ENCODE results near the gene SLC38A8. TPM values are rescaled to one million over a fixed set of nuclear protein-coding genes. Genes with fewer than 3 reads are reported as not detected.

SLC38A8 gene
- total RNA-seq, 2 experiments from 2014 or later, result not detected

DNA sequence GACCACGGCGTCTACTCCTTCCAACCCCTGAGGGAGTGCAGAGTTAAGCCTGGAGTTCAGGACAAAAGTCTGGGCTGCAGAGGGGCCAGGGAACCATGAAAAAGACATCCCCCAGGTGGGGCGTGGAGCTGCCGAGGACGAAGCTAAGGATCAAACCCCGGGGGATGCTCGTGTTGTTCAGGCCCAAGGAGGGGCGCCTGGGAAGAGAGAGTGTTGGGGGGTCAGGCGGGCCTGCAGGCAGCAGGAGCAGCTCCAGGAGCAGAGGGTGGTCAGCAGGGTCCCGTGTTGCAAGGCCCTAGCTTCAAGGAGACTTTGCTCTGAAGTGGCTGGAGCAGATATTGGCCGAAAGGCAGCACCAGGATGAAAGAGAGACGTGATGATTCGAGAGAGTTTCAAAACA is 47.9 kb downstream of the SLC38A8 start:
- no peaks in the 10 kb centered on the region for H3K4me1 ChIP-seq (ENCODE audit: insufficient read depth, low read length, poor library complexity, severe bottlenecking)
- H3K4me2 ChIP-seq (ENCODE audit: low read length), result no peak overlapping the region
- no peak overlapping the region for H3K4me3 ChIP-seq (ENCODE audit: low read depth, low read length, poor library complexity, severe bottlenecking)
- no peak for DNase-seq (ENCODE audit: low spot score)
- no peaks in the 10 kb centered on the region for H3K79me2 ChIP-seq (ENCODE audit: insufficient read depth, low read depth, low read length)
- no peak overlapping the region for H2AFZ ChIP-seq (ENCODE audit: low read length)
- H3K36me3 ChIP-seq (ENCODE audit: insufficient read depth, low read length), result no peaks in the 10 kb centered on the region
- no peaks in the 10 kb centered on the region for H3K9me3 ChIP-seq (ENCODE audit: low read length)
- CTCF ChIA-PET (ENCODE audit: unreplicated experiment), result no interaction called here
- TF ChIP-seq, protein P1, sequence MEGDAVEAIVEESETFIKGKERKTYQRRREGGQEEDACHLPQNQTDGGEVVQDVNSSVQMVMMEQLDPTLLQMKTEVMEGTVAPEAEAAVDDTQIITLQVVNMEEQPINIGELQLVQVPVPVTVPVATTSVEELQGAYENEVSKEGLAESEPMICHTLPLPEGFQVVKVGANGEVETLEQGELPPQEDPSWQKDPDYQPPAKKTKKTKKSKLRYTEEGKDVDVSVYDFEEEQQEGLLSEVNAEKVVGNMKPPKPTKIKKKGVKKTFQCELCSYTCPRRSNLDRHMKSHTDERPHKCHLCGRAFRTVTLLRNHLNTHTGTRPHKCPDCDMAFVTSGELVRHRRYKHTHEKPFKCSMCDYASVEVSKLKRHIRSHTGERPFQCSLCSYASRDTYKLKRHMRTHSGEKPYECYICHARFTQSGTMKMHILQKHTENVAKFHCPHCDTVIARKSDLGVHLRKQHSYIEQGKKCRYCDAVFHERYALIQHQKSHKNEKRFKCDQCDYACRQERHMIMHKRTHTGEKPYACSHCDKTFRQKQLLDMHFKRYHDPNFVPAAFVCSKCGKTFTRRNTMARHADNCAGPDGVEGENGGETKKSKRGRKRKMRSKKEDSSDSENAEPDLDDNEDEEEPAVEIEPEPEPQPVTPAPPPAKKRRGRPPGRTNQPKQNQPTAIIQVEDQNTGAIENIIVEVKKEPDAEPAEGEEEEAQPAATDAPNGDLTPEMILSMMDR (conservative IDR thresholded peaks at IDR 0.05; ENCODE audit: low read length), result no peak
- TF ChIP-seq EZH2phosphoT487 (IDR thresholded peaks at IDR 0.05; ENCODE audit: borderline replicate concordance, low read depth, low read length), result no peak
- intact Hi-C loops (cut with micrococcal nuclease; ENCODE audit: unreplicated experiment), result no loop called here
- POLR2A ChIA-PET, result interaction anchor here (1.1 kb wide), 1 partner anchor 11 kb away, joined by 3 read pairs; no protein-coding TSS in a partner anchor
- H3K27ac ChIP-seq (ENCODE audit: low read depth, low read length, poor library complexity, severe bottlenecking), result no peak overlapping the region
- H3K9me2 ChIP-seq (ENCODE audit: insufficient read depth, low read length), result no peaks in the 10 kb centered on the region
- no peaks in the 10 kb centered on the region for H4K20me1 ChIP-seq (ENCODE audit: insufficient read depth, low read length)
- BruUV-seq (replicated peaks), result no TSS peak

DNA sequence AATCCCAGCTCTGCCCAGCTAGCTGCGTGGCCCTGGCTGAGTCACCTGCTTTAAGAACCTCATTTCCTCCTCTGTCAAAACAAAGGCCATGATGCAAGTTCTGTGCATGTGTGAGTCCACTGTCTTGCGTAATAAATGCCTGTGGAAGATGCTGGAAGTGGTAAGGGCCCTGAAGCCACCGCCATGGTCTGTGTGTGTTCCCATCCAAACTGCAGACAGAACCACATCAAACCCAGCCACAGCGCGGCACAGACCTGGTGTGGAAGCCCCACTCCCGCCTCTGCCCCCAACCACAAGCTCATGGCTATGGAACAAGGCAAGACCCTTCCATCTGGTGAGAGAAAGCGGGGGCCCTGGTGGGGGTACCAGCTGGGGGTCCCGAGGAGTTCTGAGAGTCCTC is 48.5 kb downstream of the SLC38A8 start:
- CTCF ChIA-PET (ENCODE audit: unreplicated experiment), result no interaction called here
- no peaks in the 10 kb centered on the region for H3K36me3 ChIP-seq (ENCODE audit: insufficient read depth, low read length)
- TF ChIP-seq EZH2phosphoT487 (IDR thresholded peaks at IDR 0.05; ENCODE audit: borderline replicate concordance, low read depth, low read length), result no peak
- TF ChIP-seq, protein P1 (conservative IDR thresholded peaks at IDR 0.05; ENCODE audit: low read length), result no peak
- no peaks in the 10 kb centered on the region for H3K9me2 ChIP-seq (ENCODE audit: insufficient read depth, low read length)
- H3K4me3 ChIP-seq (ENCODE audit: low read depth, low read length, poor library complexity, severe bottlenecking), result no peak overlapping the region
- H3K4me2 ChIP-seq (ENCODE audit: low read length), result no peak overlapping the region
- no peak overlapping the region for H2AFZ ChIP-seq (ENCODE audit: low read length)
- intact Hi-C loops (cut with micrococcal nuclease; ENCODE audit: unreplicated experiment), result no loop called here
- H3K79me2 ChIP-seq (ENCODE audit: insufficient read depth, low read depth, low read length), result no peaks in the 10 kb centered on the region
- DNase-seq (ENCODE audit: low spot score), result no peak
- H4K20me1 ChIP-seq (ENCODE audit: insufficient read depth, low read length), result no peaks in the 10 kb centered on the region
- no peaks in the 10 kb centered on the region for H3K4me1 ChIP-seq (ENCODE audit: insufficient read depth, low read length, poor library complexity, severe bottlenecking)
- POLR2A ChIA-PET, result no interaction called here
- no peaks in the 10 kb centered on the region for H3K9me3 ChIP-seq (ENCODE audit: low read length)
- H3K27ac ChIP-seq (ENCODE audit: low read depth, low read length, poor library complexity, severe bottlenecking), result no peak overlapping the region
- BruUV-seq (replicated peaks), result no TSS peak

DNA sequence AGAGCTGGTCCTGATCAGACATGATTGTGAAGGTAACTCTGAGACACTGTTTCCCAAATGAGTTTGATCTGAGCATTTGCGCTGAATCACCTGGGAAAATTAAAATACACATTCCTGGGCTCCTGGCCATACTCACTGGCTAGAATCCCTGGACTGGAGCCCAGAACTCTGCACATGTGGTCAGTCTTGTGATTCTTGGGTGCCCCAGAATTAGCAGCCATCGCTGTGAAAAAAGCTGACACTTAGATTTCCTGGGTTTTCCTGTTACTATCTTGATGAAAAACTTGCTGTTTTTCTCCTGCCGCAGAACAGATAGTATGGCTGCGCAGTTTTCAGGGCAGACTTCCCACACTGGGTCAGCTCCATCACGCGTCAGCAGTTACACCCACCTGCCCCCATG is 50.0 kb downstream of the SLC38A8 start:
- Histone ChIP-seq H3K9me2 (ENCODE audit: insufficient read depth, low read length) (no peaks in the 10 kb centered on the region), H4K20me1 (ENCODE audit: insufficient read depth, low read length) (no peaks in the 10 kb centered on the region), H3K27ac (ENCODE audit: low read depth, low read length, poor library complexity, severe bottlenecking) (no peak overlapping the region), H3K4me3 (ENCODE audit: low read depth, low read length, poor library complexity, severe bottlenecking) (no peak overlapping the region), H3K36me3 (ENCODE audit: insufficient read depth, low read length) (no peaks in the 10 kb centered on the region), H3K4me1 (ENCODE audit: insufficient read depth, low read length, poor library complexity, severe bottlenecking) (no peaks in the 10 kb centered on the region), H3K4me2 (ENCODE audit: low read length) (no peak overlapping the region), H3K79me2 (ENCODE audit: insufficient read depth, low read depth, low read length) (no peaks in the 10 kb centered on the region), H3K9me3 (ENCODE audit: low read length) (no peaks in the 10 kb centered on the region), H2AFZ (ENCODE audit: low read length) (no peak overlapping the region)
- TF ChIP-seq EZH2phosphoT487 (IDR thresholded peaks at IDR 0.05; ENCODE audit: borderline replicate concordance, low read depth, low read length), result no peak
- TF ChIP-seq, protein P1 (conservative IDR thresholded peaks at IDR 0.05; ENCODE audit: low read length), result no peak
- ChIA-PET POLR2A (no interaction called here), CTCF (ENCODE audit: unreplicated experiment) (no interaction called here)
- BruUV-seq (replicated peaks), result no TSS peak
- no peak for DNase-seq (ENCODE audit: low spot score)
- intact Hi-C loops (cut with micrococcal nuclease; ENCODE audit: unreplicated experiment), result no loop called here

All from OCI-LY7 (cell line).